Mesendoderm (in vitro differentiated cells): ENCODE data around the gene FHL2.
"Not testable (repeated sequence)": the region's sequence is repeated elsewhere in the genome, so short reads cannot be mapped to it uniquely, and the experiment has no call there.

Experiments
- DNase-seq: peaks from one replicate; pipeline ENCODE4 v3.0.0; 2013
- H2AK5ac ChIP-seq: 2 replicates; pipeline ENCODE4 v1.6.1; 2013; ENCODE audit warnings: low read length, inconsistent platforms
- H2BK120ac ChIP-seq: 2 replicates; pipeline ENCODE4 v1.6.1; 2013; ENCODE audit warnings: low read depth, mild to moderate bottlenecking, low read length, moderate library complexity, mixed read lengths
- H2BK15ac ChIP-seq: replicated peaks from 2 replicates; pipeline ENCODE4 v1.6.1; 2013; ENCODE audit warnings: low read depth, mild to moderate bottlenecking, moderate library complexity
- H2BK5ac ChIP-seq: 2 replicates; pipeline ENCODE4 v1.6.1; 2013; ENCODE audit warnings: low read length, inconsistent platforms
- H3K18ac ChIP-seq: 2 replicates; pipeline ENCODE4 v1.6.1; 2013; ENCODE audit warnings: mild to moderate bottlenecking, low read length, mixed read lengths
- H3K23ac ChIP-seq: one replicate; pipeline ENCODE4 v1.6.1; 2013; ENCODE audit warnings: low read length
- H3K27ac ChIP-seq: 2 replicates; pipeline ENCODE4 v1.5.1; 2013; ENCODE audit warnings: low read depth, mild to moderate bottlenecking, inconsistent platforms, low read length, moderate library complexity
- H3K27me3 ChIP-seq: 2 replicates; pipeline ENCODE4 v1.6.1; 2013; ENCODE audit warnings: low read length, control low read depth, mild to moderate bottlenecking, inconsistent platforms; ENCODE audit not compliant: insufficient read depth, poor library complexity
- H3K36me3 ChIP-seq: 2 replicates; pipeline ENCODE4 v1.6.1; 2013; ENCODE audit warnings: low read length, inconsistent platforms; ENCODE audit not compliant: control insufficient read depth, insufficient read depth
- H3K4ac ChIP-seq: one replicate; pipeline ENCODE4 v1.6.1; 2013; ENCODE audit warnings: low read depth, mild to moderate bottlenecking, low read length, moderate library complexity
- H3K4me1 ChIP-seq: 2 replicates; pipeline ENCODE4 v1.6.1; 2013; ENCODE audit warnings: low read depth, low read length, inconsistent platforms; ENCODE audit not compliant: control insufficient read depth
- H3K4me2 ChIP-seq: 2 replicates; pipeline ENCODE4 v1.6.1; 2013; ENCODE audit warnings: low read length
- H3K4me3 ChIP-seq: 2 replicates; pipeline ENCODE4 v1.5.1; 2013; ENCODE audit warnings: mild to moderate bottlenecking, low read length
- H3K56ac ChIP-seq: one replicate; pipeline ENCODE4 v1.6.1; 2013; ENCODE audit warnings: low read length
- H3K79me1 ChIP-seq: 2 replicates; pipeline ENCODE4 v1.6.1; 2013; ENCODE audit warnings: low read length, inconsistent platforms
- H3K79me2 ChIP-seq: 2 replicates; pipeline ENCODE4 v1.6.1; 2013; ENCODE audit warnings: mild to moderate bottlenecking, low read length; ENCODE audit not compliant: control insufficient read depth, insufficient read depth
- H3K9ac ChIP-seq: 2 replicates; pipeline ENCODE4 v1.6.1; 2013; ENCODE audit warnings: low read length, inconsistent platforms
- H4K5ac ChIP-seq: one replicate; pipeline ENCODE4 v1.6.1; 2013; ENCODE audit warnings: low read length
- H4K8ac ChIP-seq: one replicate; pipeline ENCODE4 v1.6.1; 2013; ENCODE audit warnings: low read depth, mild to moderate bottlenecking, control low read depth, low read length, moderate library complexity
- WGBS: extraction: QIAGEN DNeasy Blood & Tissue Kit; methylation state at CpG from one replicate; pipeline ENCODE4 v1.1.7; 2013; ENCODE audit warnings: low lambda C conversion rate, missing lambda C conversion rate; ENCODE audit not compliant: insufficient coverage; ENCODE audit errors: extremely low coverage; 5-methylcytosine and 5-hydroxymethylcytosine counted together

The FHL2 gene

GRCh38 chr2:105426626-105427292, 27.9 kb upstream of the FHL2 start:
- Histone ChIP-seq H2BK5ac (no peak overlapping the region), H2AK5ac (no peak overlapping the region), H3K79me1 (no peaks in the 10 kb centered on the region), H3K18ac (no peak overlapping the region), H3K4ac (no peak overlapping the region), H4K5ac (no peak overlapping the region), H3K4me1 (no peaks in the 10 kb centered on the region), H2BK120ac (no peak overlapping the region), H3K4me3 (no peak overlapping the region), H3K79me2 (no peaks in the 10 kb centered on the region), H3K27ac (no peak overlapping the region), H2BK15ac (no peak overlapping the region), H3K56ac (no peak overlapping the region), H4K8ac (no peak overlapping the region), H3K27me3 (no peaks in the 10 kb centered on the region), H3K4me2 (no peak overlapping the region), H3K36me3 (no peaks in the 10 kb centered on the region), H3K23ac (no peak overlapping the region), H3K9ac (no peak overlapping the region)
- DNase-seq = no peak
- no CpG with 5 or more reads among the region's 9 CpGs for WGBS

DNA sequence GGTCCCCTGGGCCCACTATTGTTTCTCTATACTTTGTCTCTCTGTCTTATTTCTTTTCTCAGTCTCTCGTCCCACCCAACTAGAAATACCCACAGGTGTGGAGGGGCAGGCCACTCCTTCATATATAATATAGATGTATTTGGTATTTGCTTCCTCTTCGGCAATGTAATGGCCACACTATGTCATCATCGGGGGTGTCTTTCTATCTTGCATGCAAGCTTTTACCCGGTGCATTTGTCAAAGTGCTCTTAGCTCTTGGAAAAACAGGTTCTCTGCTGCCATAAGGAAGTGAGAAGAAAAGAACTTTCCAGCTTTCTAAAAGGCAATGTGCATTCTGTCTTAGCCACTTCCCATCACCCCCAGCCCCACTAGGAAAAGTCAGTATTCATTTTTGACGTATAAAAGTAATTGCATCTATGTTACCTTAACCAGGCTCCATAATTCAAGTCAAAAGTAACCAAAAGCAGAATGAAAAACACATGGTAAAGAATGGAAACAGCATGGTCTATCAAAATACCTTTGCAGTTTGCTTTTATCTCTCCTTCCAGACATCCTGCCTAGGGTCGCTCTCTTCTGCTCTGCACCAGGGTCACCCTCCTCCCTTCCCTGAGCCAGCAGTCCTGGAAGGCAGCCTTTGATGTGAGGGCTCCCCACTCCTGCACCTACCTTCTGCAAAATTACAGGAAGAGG, 27.2 kb upstream of the FHL2 start:
- Histone ChIP-seq H4K5ac (no peak overlapping the region), H3K79me1 (no peaks in the 10 kb centered on the region), H3K18ac (no peak overlapping the region), H3K56ac (no peak overlapping the region), H3K27me3 (no peaks in the 10 kb centered on the region), H3K79me2 (no peaks in the 10 kb centered on the region), H3K4ac (no peak overlapping the region), H2BK5ac (no peak overlapping the region), H2BK120ac (no peak overlapping the region), H3K4me2 (no peak overlapping the region), H3K36me3 (no peaks in the 10 kb centered on the region), H4K8ac (no peak overlapping the region), H2AK5ac (no peak overlapping the region), H2BK15ac (no peak overlapping the region), H3K4me1 (no peaks in the 10 kb centered on the region), H3K4me3 (no peak overlapping the region), H3K27ac (no peak overlapping the region), H3K23ac (no peak overlapping the region), H3K9ac (no peak overlapping the region)
- DNase-seq = no peak
- WGBS = no CpG with 5 or more reads among the region's 6 CpGs

GRCh38 chr2:105424836-105425235, 26.0 kb upstream of the FHL2 start:
- H3K4me1 ChIP-seq, H2AK5ac ChIP-seq, H3K79me2 ChIP-seq, DNase-seq, H3K23ac ChIP-seq, H2BK5ac ChIP-seq, H3K79me1 ChIP-seq, H3K9ac ChIP-seq, H2BK15ac ChIP-seq, H3K18ac ChIP-seq, H3K36me3 ChIP-seq, H3K27me3 ChIP-seq, H4K5ac ChIP-seq, H4K8ac ChIP-seq, H3K27ac ChIP-seq, H2BK120ac ChIP-seq, H3K56ac ChIP-seq, H3K4me2 ChIP-seq, H3K4ac ChIP-seq, H3K4me3 ChIP-seq: not testable (repeated sequence)
- no CpG with 5 or more reads among the region's 3 CpGs for WGBS

GRCh38 chr2:105422801-105423200, 23.9 kb upstream of the FHL2 start:
- H2BK5ac ChIP-seq = no peak overlapping the region
- H2BK15ac ChIP-seq = no peak overlapping the region
- no peak overlapping the region for H3K4ac ChIP-seq
- no peak overlapping the region for H3K23ac ChIP-seq
- no peak overlapping the region for H3K27ac ChIP-seq
- no peak overlapping the region for H2BK120ac ChIP-seq
- no peak overlapping the region for H3K4me3 ChIP-seq
- DNase-seq = no peak
- no peaks in the 10 kb centered on the region for H3K79me2 ChIP-seq
- no peak overlapping the region for H3K4me2 ChIP-seq
- no peaks in the 10 kb centered on the region for H3K36me3 ChIP-seq
- no CpG with 5 or more reads among the region's 5 CpGs for WGBS
- no peak overlapping the region for H2AK5ac ChIP-seq
- H3K27me3 ChIP-seq = no peaks in the 10 kb centered on the region
- no peak overlapping the region for H3K18ac ChIP-seq
- H3K9ac ChIP-seq = no peak overlapping the region
- no peak overlapping the region for H4K8ac ChIP-seq
- H3K56ac ChIP-seq = no peak overlapping the region
- H3K79me1 ChIP-seq = no peaks in the 10 kb centered on the region
- H4K5ac ChIP-seq = no peak overlapping the region
- H3K4me1 ChIP-seq = no peaks in the 10 kb centered on the region

- Histone ChIP-seq H3K9ac (no peak overlapping the region), H2BK15ac (no peak overlapping the region), H3K4me2 (no peak overlapping the region), H3K27me3 (no peaks in the 10 kb centered on the region), H2BK5ac (no peak overlapping the region), H3K56ac (no peak overlapping the region), H3K18ac (no peak overlapping the region), H3K4me1 (no peaks in the 10 kb centered on the region), H2BK120ac (no peak overlapping the region), H3K23ac (no peak overlapping the region), H3K4ac (no peak overlapping the region), H3K4me3 (no peak overlapping the region), H4K5ac (no peak overlapping the region), H3K27ac (no peak overlapping the region), H4K8ac (no peak overlapping the region), H3K79me2 (no peaks in the 10 kb centered on the region), H2AK5ac (no peak overlapping the region), H3K79me1 (no peaks in the 10 kb centered on the region), H3K36me3 (no peaks in the 10 kb centered on the region)
- no CpG with 5 or more reads among the region's 2 CpGs for WGBS
- DNase-seq = no peak
Measured at GRCh38 chr2:105421053-105421452, 22.2 kb upstream of the FHL2 start.

DNA sequence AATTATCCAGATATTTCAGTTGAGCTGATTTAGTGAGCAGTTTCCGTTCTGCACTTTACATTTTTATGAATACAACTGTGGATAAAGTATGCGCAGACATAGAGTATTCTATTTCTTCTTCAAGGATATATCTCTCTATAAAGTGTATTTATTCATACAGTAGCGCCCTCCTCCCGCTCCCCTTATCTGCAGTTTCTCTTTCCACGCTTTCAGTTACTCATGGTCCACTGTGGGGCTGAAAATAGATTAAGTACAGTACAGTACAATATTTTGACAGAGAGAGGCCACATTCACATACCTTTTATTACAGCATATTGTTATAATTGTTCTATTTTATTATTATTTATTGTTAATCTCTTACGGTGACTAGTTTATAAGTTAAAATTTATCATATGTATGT, 19.7 kb upstream of the FHL2 start:
- Histone ChIP-seq H2BK120ac (no peak overlapping the region), H3K23ac (no peak overlapping the region), H3K4me3 (no peak overlapping the region), H3K79me2 (no peaks in the 10 kb centered on the region), H3K79me1 (no peaks in the 10 kb centered on the region), H3K27ac (no peak overlapping the region), H2AK5ac (no peak overlapping the region), H3K27me3 (no peaks in the 10 kb centered on the region), H3K4me2 (no peak overlapping the region), H3K4me1 (no peaks in the 10 kb centered on the region), H3K36me3 (no peaks in the 10 kb centered on the region), H3K9ac (no peak overlapping the region), H2BK15ac (no peak overlapping the region), H4K5ac (no peak overlapping the region), H3K4ac (no peak overlapping the region), H2BK5ac (no peak overlapping the region), H3K56ac (no peak overlapping the region), H3K18ac (no peak overlapping the region), H4K8ac (no peak overlapping the region)
- no CpG with 5 or more reads among the region's 6 CpGs for WGBS
- DNase-seq = no peak
